GM23338 (cell line): Measurements from ENCODE around the gene STKLD1. TPM values are rescaled to one million over a fixed set of nuclear protein-coding genes. Genes with fewer than 3 reads are reported as not detected.
A peak's percentile ranks its signal among the peaks of the same experiment; 100 is the strongest.

ENCODE experiments used
- ATAC-seq: fragments of 200-7000 bp; cut with Tn5 transposase; 3 replicates; pipeline ENCODE4 v1.9.1; 2020
- DNase-seq: peaks from one replicate; pipeline ENCODE4 v3.0.0-alpha.2; 2015; ENCODE audit warnings: low spot score
- H2AFZ ChIP-seq: fragments of 200-600 bp; sonication (generic); 2 replicates; pipeline ENCODE4 v1.8.0; 2016; ENCODE audit warnings: antibody characterized with exemption, mild to moderate bottlenecking, moderate library complexity
- H3F3A ChIP-seq: fragments of 200-600 bp; sonication (generic); replicated peaks from 2 replicates; pipeline ENCODE4 v1.8.0; 2017; ENCODE audit warnings: antibody characterized with exemption, mixed run types, low read depth
- H3K27ac ChIP-seq: fragments of 200-600 bp; sonication (generic); 2 replicates; pipeline ENCODE4 v1.6.1; 2016; ENCODE audit warnings: low read depth
- H3K27me3 ChIP-seq: fragments of 200-600 bp; sonication (generic); 2 replicates; pipeline ENCODE4 v1.8.0; 2016; ENCODE audit warnings: mild to moderate bottlenecking, mixed run types, moderate library complexity; ENCODE audit not compliant: insufficient read depth
- H3K36me3 ChIP-seq: fragments of 200-600 bp; sonication (generic); 2 replicates; pipeline ENCODE4 v1.8.0; 2016; ENCODE audit warnings: mild to moderate bottlenecking; ENCODE audit not compliant: insufficient read depth
- H3K4me1 ChIP-seq: fragments of 200-600 bp; sonication (generic); 2 replicates; pipeline ENCODE4 v1.8.0; 2016; ENCODE audit warnings: mild to moderate bottlenecking, moderate library complexity; ENCODE audit not compliant: insufficient read depth
- H3K4me2 ChIP-seq: fragments of 200-600 bp; sonication (generic); 2 replicates; pipeline ENCODE4 v1.7.1; 2017; ENCODE audit warnings: mixed run types
- H3K4me3 ChIP-seq: fragments of 200-600 bp; sonication (generic); 2 replicates; pipeline ENCODE4 v1.6.1; 2016; ENCODE audit warnings: mixed run types
- H3K79me2 ChIP-seq: fragments of 200-600 bp; sonication (generic); replicated peaks from 2 replicates; pipeline ENCODE4 v1.8.0; 2017; ENCODE audit warnings: mild to moderate bottlenecking; ENCODE audit not compliant: insufficient read depth
- H3K9me2 ChIP-seq: fragments of 200-600 bp; sonication (generic); 2 replicates; pipeline ENCODE4 v1.8.0; 2017; ENCODE audit not compliant: insufficient read depth
- H4K20me1 ChIP-seq: fragments of 200-600 bp; sonication (generic); replicated peaks from 2 replicates; pipeline ENCODE4 v1.8.0; 2017; ENCODE audit warnings: mild to moderate bottlenecking; ENCODE audit not compliant: insufficient read depth
- H3K27ac Mint-ChIP-seq: 2 replicates; pipeline ENCODE4 v1.8.0; 2020; ENCODE audit warnings: inconsistent platforms, mild to moderate bottlenecking, moderate library complexity, mixed read lengths
- H3K27me3 Mint-ChIP-seq: 3 replicates; pipeline ENCODE4 v1.8.0; 2022; ENCODE audit warnings: low read depth, mild to moderate bottlenecking, moderate library complexity, mixed read lengths, inconsistent platforms; ENCODE audit not compliant: insufficient read depth, poor library complexity
- H3K36me3 Mint-ChIP-seq: 3 replicates; pipeline ENCODE4 v1.8.0; 2021; ENCODE audit warnings: low read depth, mild to moderate bottlenecking, inconsistent platforms, moderate library complexity, mixed read lengths
- H3K4me1 Mint-ChIP-seq: 3 replicates; pipeline ENCODE4 v1.8.0; 2020; ENCODE audit warnings: mild to moderate bottlenecking, inconsistent platforms, mixed read lengths
- H3K4me3 Mint-ChIP-seq: 3 replicates; pipeline ENCODE4 v1.8.0; 2021; ENCODE audit warnings: moderate library complexity, mild to moderate bottlenecking, inconsistent platforms, mixed read lengths
- H3K9me3 Mint-ChIP-seq: 3 replicates; pipeline ENCODE4 v1.8.0; 2020; ENCODE audit warnings: moderate library complexity, mild to moderate bottlenecking, inconsistent platforms, mixed read lengths
- EZH2phosphoT487 ChIP-seq: fragments of 200-600 bp; sonication (generic); IDR thresholded peaks from one replicate; pipeline ENCODE4 v1.8.1; 2018; ENCODE audit warnings: antibody characterized with exemption; ENCODE audit not compliant: unreplicated experiment
- JUNB ChIP-seq: IDR thresholded peaks from one replicate; pipeline ENCODE4 v1.6.1; 2016; ENCODE audit warnings: antibody characterized with exemption; ENCODE audit not compliant: unreplicated experiment
- NANOG ChIP-seq: IDR thresholded peaks from 2 replicates; pipeline ENCODE4 v1.6.1; 2016; ENCODE audit warnings: antibody characterized with exemption, borderline replicate concordance
- STAT1 ChIP-seq: IDR thresholded peaks from one replicate; pipeline ENCODE4 v1.6.1; 2016; ENCODE audit warnings: antibody characterized with exemption; ENCODE audit not compliant: unreplicated experiment
- ZNF114 ChIP-seq: fragments of 250-450 bp; sonication (Bioruptor Pico); IDR thresholded peaks from 2 replicates; pipeline ENCODE4 v1.5.0; 2020; ENCODE audit warnings: mild to moderate bottlenecking, moderate library complexity
- ZNF331 ChIP-seq: fragments of 250-450 bp; sonication (Bioruptor Pico); IDR thresholded peaks from 2 replicates; pipeline ENCODE4 v1.5.0; 2020; ENCODE audit warnings: low read depth, mild to moderate bottlenecking, moderate library complexity
- polyA plus RNA-seq: library from polyadenylated mRNA; unstranded; fragments of >200 nt; fragmentation: Nextera tagmentation; extraction: Ambion mirVana; gene quantifications from 2 replicates; pipeline ENCODE4 v1.2.1, GENCODE V29; 2016
- total RNA-seq: library from RNA; depleted of rRNA; stranded (reverse); fragments of >200 nt; shearing (Covaris generic); gene quantifications from 2 replicates; pipeline ENCODE4 v1.2.3, GENCODE V29; 2014
- TF ChIP-seq, protein P1 (sequence below): fragments of 250-450 bp; sonication (Bioruptor Pico); IDR thresholded peaks from 2 replicates; pipeline ENCODE4 v1.5.0; 2020; ENCODE audit warnings: mild to moderate bottlenecking, moderate library complexity
- TF ChIP-seq, protein P2 (sequence below), 2 experiments: fragments of 200-600 bp in 1 of 2; sonication (generic) in 1 of 2; conservative IDR thresholded peaks; 2 replicates each; pipeline versions ENCODE4 v1.5.1 to v1.6.1; 2016 to 2017; ENCODE audit warnings: antibody characterized with exemption in 2 of 2, low read depth in 2 of 2, mild to moderate bottlenecking in 2 of 2, moderate library complexity in 1 of 2
- TF ChIP-seq, protein P3 (sequence below): IDR thresholded peaks from one replicate; pipeline ENCODE4 v1.6.1; 2018; ENCODE audit warnings: antibody characterized with exemption; ENCODE audit not compliant: unreplicated experiment

Gene STKLD1
- total and polyA plus RNA-seq, 2 experiments from 2014 or later: 0.57 TPM; not detected in 1

DNA sequence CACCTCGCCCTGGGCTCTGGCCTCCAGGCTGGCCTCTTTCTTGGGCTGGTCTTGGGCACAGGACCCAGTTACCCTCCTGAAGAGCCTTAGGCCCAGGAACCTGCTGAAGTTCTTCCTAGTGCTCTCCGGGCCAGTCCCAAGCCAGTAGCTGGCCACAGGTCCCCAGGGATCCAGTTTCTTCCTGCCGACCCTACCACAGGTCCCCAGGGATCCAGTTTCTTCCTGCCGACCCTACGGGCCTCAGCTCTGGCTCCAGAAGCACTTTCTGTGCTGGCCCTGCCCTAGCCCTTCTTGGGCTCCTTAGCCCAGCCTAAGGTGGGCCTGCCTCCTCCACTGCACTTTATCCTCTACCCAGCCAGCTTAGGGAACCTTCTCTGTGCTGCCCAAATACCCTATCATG, 65.4 kb downstream of the STKLD1 start:
- H3K79me2 ChIP-seq: no peaks in the 10 kb centered on the region
- H3K4me2 ChIP-seq: no peak overlapping the region
- no peaks in the 10 kb centered on the region for H3K9me2 ChIP-seq
- H3K27ac ChIP-seq: no peak overlapping the region
- no peak overlapping the region for H3K4me3 ChIP-seq
- H3K9me3 Mint-ChIP-seq: no peaks in the 10 kb centered on the region
- DNase-seq: no peak
- H3K4me3 Mint-ChIP-seq: no peak overlapping the region
- no peaks in the 10 kb centered on the region for H4K20me1 ChIP-seq
- H3F3A ChIP-seq: no peaks in the 10 kb centered on the region
- ATAC-seq: no peak
- H3K27me3 ChIP-seq: no peaks in the 10 kb centered on the region
- H2AFZ ChIP-seq: no peak overlapping the region
- TF ChIP-seq EZH2phosphoT487 (no peak), JUNB (no peak), NANOG (no peak), ZNF331 (CRISPR knock-in tag) (no peak), STAT1 (no peak)
- TF ChIP-seq, protein P1, sequence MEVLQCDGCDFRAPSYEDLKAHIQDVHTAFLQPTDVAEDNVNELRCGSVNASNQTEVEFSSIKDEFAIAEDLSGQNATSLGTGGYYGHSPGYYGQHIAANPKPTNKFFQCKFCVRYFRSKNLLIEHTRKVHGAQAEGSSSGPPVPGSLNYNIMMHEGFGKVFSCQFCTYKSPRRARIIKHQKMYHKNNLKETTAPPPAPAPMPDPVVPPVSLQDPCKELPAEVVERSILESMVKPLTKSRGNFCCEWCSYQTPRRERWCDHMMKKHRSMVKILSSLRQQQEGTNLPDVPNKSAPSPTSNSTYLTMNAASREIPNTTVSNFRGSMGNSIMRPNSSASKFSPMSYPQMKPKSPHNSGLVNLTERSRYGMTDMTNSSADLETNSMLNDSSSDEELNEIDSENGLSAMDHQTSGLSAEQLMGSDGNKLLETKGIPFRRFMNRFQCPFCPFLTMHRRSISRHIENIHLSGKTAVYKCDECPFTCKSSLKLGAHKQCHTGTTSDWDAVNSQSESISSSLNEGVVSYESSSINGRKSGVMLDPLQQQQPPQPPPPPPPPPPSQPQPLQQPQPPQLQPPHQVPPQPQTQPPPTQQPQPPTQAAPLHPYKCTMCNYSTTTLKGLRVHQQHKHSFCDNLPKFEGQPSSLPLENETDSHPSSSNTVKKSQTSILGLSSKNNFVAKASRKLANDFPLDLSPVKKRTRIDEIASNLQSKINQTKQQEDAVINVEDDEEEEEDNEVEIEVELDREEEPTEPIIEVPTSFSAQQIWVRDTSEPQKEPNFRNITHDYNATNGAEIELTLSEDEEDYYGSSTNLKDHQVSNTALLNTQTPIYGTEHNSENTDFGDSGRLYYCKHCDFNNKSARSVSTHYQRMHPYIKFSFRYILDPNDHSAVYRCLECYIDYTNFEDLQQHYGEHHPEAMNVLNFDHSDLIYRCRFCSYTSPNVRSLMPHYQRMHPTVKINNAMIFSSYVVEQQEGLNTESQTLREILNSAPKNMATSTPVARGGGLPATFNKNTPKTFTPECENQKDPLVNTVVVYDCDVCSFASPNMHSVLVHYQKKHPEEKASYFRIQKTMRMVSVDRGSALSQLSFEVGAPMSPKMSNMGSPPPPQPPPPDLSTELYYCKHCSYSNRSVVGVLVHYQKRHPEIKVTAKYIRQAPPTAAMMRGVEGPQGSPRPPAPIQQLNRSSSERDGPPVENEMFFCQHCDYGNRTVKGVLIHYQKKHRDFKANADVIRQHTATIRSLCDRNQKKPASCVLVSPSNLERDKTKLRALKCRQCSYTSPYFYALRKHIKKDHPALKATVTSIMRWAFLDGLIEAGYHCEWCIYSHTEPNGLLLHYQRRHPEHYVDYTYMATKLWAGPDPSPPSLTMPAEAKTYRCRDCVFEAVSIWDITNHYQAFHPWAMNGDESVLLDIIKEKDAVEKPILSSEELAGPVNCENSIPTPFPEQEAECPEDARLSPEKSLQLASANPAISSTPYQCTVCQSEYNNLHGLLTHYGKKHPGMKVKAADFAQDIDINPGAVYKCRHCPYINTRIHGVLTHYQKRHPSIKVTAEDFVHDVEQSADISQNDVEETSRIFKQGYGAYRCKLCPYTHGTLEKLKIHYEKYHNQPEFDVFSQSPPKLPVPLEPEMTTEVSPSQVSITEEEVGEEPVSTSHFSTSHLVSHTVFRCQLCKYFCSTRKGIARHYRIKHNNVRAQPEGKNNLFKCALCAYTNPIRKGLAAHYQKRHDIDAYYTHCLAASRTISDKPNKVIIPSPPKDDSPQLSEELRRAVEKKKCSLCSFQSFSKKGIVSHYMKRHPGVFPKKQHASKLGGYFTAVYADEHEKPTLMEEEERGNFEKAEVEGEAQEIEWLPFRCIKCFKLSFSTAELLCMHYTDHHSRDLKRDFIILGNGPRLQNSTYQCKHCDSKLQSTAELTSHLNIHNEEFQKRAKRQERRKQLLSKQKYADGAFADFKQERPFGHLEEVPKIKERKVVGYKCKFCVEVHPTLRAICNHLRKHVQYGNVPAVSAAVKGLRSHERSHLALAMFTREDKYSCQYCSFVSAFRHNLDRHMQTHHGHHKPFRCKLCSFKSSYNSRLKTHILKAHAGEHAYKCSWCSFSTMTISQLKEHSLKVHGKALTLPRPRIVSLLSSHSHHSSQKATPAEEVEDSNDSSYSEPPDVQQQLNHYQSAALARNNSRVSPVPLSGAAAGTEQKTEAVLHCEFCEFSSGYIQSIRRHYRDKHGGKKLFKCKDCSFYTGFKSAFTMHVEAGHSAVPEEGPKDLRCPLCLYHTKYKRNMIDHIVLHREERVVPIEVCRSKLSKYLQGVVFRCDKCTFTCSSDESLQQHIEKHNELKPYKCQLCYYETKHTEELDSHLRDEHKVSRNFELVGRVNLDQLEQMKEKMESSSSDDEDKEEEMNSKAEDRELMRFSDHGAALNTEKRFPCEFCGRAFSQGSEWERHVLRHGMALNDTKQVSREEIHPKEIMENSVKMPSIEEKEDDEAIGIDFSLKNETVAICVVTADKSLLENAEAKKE (CRISPR knock-in tag): no peak
- H3K4me1 ChIP-seq: no peaks in the 10 kb centered on the region
- no peaks in the 10 kb centered on the region for H3K4me1 Mint-ChIP-seq
- H3K36me3 Mint-ChIP-seq: no peaks in the 10 kb centered on the region; the same call in 2 of the 3 replicates
- no peaks in the 10 kb centered on the region for H3K36me3 ChIP-seq
- H3K27ac Mint-ChIP-seq: no peak overlapping the region
- peaks cover 3% of the 10 kb centered on the region for H3K27me3 Mint-ChIP-seq

DNA sequence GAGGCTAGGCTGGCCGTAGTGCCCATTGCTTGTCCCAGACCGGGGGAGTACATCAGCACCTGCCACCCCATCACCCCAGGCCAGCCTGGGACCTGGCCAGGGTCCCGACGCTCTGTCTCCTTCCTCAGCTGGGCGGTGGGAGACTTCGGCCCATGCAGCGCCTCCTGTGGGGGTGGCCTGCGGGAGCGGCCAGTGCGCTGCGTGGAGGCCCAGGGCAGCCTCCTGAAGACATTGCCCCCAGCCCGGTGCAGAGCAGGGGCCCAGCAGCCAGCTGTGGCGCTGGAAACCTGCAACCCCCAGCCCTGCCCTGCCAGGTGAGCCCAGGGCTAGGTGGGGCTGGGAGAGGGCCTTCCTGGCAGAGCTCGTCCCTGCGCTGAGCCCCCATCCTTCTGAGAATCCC, 67.1 kb downstream of the STKLD1 start:
- ATAC-seq (peak; percentile 64), DNase-seq (no peak)
- H3K4me3 Mint-ChIP-seq: no peak overlapping the region

More for the DNA sequence above, 67.1 kb downstream of the STKLD1 start:
- no peak overlapping the region for H3K4me2 ChIP-seq
- H3K4me1 ChIP-seq: no peaks in the 10 kb centered on the region
- H3K27ac Mint-ChIP-seq: no peak overlapping the region
- H3K79me2 ChIP-seq: no peaks in the 10 kb centered on the region
- no peaks in the 10 kb centered on the region for H3F3A ChIP-seq
- TF ChIP-seq JUNB (no peak), ZNF114 (no peak)
- TF ChIP-seq, protein P2, sequence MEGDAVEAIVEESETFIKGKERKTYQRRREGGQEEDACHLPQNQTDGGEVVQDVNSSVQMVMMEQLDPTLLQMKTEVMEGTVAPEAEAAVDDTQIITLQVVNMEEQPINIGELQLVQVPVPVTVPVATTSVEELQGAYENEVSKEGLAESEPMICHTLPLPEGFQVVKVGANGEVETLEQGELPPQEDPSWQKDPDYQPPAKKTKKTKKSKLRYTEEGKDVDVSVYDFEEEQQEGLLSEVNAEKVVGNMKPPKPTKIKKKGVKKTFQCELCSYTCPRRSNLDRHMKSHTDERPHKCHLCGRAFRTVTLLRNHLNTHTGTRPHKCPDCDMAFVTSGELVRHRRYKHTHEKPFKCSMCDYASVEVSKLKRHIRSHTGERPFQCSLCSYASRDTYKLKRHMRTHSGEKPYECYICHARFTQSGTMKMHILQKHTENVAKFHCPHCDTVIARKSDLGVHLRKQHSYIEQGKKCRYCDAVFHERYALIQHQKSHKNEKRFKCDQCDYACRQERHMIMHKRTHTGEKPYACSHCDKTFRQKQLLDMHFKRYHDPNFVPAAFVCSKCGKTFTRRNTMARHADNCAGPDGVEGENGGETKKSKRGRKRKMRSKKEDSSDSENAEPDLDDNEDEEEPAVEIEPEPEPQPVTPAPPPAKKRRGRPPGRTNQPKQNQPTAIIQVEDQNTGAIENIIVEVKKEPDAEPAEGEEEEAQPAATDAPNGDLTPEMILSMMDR (conservative IDR thresholded peaks at IDR 0.05; ENCODE audit: low read depth in 2 of 2): peak in 1 of 2 experiments; percentile 21; a peak in 2 of 4 replicates
- TF ChIP-seq, protein P3, sequence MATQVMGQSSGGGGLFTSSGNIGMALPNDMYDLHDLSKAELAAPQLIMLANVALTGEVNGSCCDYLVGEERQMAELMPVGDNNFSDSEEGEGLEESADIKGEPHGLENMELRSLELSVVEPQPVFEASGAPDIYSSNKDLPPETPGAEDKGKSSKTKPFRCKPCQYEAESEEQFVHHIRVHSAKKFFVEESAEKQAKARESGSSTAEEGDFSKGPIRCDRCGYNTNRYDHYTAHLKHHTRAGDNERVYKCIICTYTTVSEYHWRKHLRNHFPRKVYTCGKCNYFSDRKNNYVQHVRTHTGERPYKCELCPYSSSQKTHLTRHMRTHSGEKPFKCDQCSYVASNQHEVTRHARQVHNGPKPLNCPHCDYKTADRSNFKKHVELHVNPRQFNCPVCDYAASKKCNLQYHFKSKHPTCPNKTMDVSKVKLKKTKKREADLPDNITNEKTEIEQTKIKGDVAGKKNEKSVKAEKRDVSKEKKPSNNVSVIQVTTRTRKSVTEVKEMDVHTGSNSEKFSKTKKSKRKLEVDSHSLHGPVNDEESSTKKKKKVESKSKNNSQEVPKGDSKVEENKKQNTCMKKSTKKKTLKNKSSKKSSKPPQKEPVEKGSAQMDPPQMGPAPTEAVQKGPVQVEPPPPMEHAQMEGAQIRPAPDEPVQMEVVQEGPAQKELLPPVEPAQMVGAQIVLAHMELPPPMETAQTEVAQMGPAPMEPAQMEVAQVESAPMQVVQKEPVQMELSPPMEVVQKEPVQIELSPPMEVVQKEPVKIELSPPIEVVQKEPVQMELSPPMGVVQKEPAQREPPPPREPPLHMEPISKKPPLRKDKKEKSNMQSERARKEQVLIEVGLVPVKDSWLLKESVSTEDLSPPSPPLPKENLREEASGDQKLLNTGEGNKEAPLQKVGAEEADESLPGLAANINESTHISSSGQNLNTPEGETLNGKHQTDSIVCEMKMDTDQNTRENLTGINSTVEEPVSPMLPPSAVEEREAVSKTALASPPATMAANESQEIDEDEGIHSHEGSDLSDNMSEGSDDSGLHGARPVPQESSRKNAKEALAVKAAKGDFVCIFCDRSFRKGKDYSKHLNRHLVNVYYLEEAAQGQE: no peak
- H3K36me3 ChIP-seq: no peaks in the 10 kb centered on the region
- H3K4me3 ChIP-seq: no peak overlapping the region
- H3K27me3 ChIP-seq: no peaks in the 10 kb centered on the region
- no peak overlapping the region for H2AFZ ChIP-seq
- H3K9me3 Mint-ChIP-seq: no peaks in the 10 kb centered on the region
- H3K4me1 Mint-ChIP-seq: no peaks in the 10 kb centered on the region
- H3K27me3 Mint-ChIP-seq: no peaks in the 10 kb centered on the region
- no peaks in the 10 kb centered on the region for H3K9me2 ChIP-seq
- H3K36me3 Mint-ChIP-seq: no peaks in the 10 kb centered on the region; the same call in 2 of the 3 replicates
- H4K20me1 ChIP-seq: no peaks in the 10 kb centered on the region
- H3K27ac ChIP-seq: no peak overlapping the region
